ENCODE measurements around the gene BET1.

The BET1 gene

DNA sequence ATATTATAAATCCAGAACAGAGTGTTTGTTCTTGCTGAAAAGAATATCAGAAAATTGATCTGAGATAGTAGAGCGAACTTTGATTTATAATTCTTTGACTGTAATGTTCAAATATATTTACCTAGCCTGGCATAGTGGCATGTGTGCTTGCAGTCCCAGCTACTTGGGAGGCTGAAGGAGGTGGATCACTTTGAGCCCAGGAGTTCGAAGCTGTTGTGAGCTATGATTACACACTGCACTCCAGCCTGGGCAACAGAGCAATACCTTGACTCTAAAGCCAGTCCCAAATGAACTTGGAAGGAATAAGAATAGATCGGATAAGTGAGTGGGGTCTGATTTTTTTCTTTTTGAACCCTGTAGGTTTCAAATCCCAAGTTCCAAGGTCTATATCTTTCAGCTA lies 59.1 kb downstream of the BET1 start:
- Histone ChIP-seq H3K36me3 (ENCODE audit: insufficient read depth, low read length) (no peaks in the 10 kb centered on the region), H3K27me3 (ENCODE audit: insufficient read depth, low read length, poor library complexity) (no peaks in the 10 kb centered on the region), H3K9me3 (ENCODE audit: insufficient read depth, low read length, severe bottlenecking) (no peaks in the 10 kb centered on the region), H4K20me1 (ENCODE audit: insufficient read depth, low read length) (no peaks in the 10 kb centered on the region), H3K4me1 (ENCODE audit: insufficient read depth, low read length) (no peaks in the 10 kb centered on the region), H3K79me2 (ENCODE audit: insufficient read depth, low read length) (no peaks in the 10 kb centered on the region), H2AFZ (ENCODE audit: low read depth, low read length) (no peak overlapping the region), H3K4me3 (ENCODE audit: low read depth in 1 of 2, low read length in 2 of 2) (no peak overlapping the region), H3K4me2 (ENCODE audit: insufficient read depth, low read length) (no peak overlapping the region), H3K9ac (ENCODE audit: low read depth, low read length) (no peak overlapping the region), H3K27ac (ENCODE audit: low read length) (no peak overlapping the region)
- TF ChIP-seq EZH2 (IDR thresholded peaks at IDR 0.05; ENCODE audit: borderline replicate concordance, low read depth, low read length, severe bottlenecking): no peak
- TF ChIP-seq, protein P1, sequence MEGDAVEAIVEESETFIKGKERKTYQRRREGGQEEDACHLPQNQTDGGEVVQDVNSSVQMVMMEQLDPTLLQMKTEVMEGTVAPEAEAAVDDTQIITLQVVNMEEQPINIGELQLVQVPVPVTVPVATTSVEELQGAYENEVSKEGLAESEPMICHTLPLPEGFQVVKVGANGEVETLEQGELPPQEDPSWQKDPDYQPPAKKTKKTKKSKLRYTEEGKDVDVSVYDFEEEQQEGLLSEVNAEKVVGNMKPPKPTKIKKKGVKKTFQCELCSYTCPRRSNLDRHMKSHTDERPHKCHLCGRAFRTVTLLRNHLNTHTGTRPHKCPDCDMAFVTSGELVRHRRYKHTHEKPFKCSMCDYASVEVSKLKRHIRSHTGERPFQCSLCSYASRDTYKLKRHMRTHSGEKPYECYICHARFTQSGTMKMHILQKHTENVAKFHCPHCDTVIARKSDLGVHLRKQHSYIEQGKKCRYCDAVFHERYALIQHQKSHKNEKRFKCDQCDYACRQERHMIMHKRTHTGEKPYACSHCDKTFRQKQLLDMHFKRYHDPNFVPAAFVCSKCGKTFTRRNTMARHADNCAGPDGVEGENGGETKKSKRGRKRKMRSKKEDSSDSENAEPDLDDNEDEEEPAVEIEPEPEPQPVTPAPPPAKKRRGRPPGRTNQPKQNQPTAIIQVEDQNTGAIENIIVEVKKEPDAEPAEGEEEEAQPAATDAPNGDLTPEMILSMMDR (IDR thresholded peaks at IDR 0.05; ENCODE audit: borderline replicate concordance, extremely low read depth, low read length, poor library complexity, severe bottlenecking): no peak
- no peak for ATAC-seq (ENCODE audit: insufficient read depth, low read depth)
- no peak for DNase-seq

DNA sequence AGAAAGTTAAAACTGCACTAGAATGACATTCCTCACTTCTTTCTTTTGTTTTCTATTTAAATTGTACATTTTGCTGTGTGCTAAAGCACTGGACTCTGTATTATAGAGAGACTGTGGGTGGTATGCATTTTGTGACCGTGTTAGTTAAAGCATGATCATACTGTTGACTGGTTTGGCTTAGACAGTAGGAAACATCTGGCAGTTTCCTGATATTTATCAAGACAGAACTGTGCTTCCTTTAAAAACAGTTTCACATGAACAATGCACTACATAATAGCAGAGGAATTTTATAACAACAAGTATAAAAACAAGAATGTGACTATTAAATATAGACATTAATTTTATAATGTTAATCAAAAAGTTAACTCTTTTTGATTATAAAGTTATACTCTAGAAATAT lies 59.5 kb downstream of the BET1 start:
- Histone ChIP-seq H3K9me3 (ENCODE audit: insufficient read depth, low read length, severe bottlenecking) (no peaks in the 10 kb centered on the region), H3K36me3 (ENCODE audit: insufficient read depth, low read length) (no peaks in the 10 kb centered on the region), H3K4me2 (ENCODE audit: insufficient read depth, low read length) (no peak overlapping the region), H4K20me1 (ENCODE audit: insufficient read depth, low read length) (no peaks in the 10 kb centered on the region), H3K27ac (ENCODE audit: low read length) (no peak overlapping the region), H3K4me1 (ENCODE audit: insufficient read depth, low read length) (no peaks in the 10 kb centered on the region), H3K79me2 (ENCODE audit: insufficient read depth, low read length) (no peaks in the 10 kb centered on the region), H3K9ac (ENCODE audit: low read depth, low read length) (no peak overlapping the region), H3K27me3 (ENCODE audit: insufficient read depth, low read length, poor library complexity) (no peaks in the 10 kb centered on the region), H2AFZ (ENCODE audit: low read depth, low read length) (no peak overlapping the region), H3K4me3 (ENCODE audit: low read depth in 1 of 2, low read length in 2 of 2) (no peak overlapping the region)
- ATAC-seq (ENCODE audit: insufficient read depth, low read depth): no peak
- TF ChIP-seq EZH2 (IDR thresholded peaks at IDR 0.05; ENCODE audit: borderline replicate concordance, low read depth, low read length, severe bottlenecking): no peak
- TF ChIP-seq, protein P1 (IDR thresholded peaks at IDR 0.05; ENCODE audit: borderline replicate concordance, extremely low read depth, low read length, poor library complexity, severe bottlenecking): no peak
- DNase-seq: no peak

DNA sequence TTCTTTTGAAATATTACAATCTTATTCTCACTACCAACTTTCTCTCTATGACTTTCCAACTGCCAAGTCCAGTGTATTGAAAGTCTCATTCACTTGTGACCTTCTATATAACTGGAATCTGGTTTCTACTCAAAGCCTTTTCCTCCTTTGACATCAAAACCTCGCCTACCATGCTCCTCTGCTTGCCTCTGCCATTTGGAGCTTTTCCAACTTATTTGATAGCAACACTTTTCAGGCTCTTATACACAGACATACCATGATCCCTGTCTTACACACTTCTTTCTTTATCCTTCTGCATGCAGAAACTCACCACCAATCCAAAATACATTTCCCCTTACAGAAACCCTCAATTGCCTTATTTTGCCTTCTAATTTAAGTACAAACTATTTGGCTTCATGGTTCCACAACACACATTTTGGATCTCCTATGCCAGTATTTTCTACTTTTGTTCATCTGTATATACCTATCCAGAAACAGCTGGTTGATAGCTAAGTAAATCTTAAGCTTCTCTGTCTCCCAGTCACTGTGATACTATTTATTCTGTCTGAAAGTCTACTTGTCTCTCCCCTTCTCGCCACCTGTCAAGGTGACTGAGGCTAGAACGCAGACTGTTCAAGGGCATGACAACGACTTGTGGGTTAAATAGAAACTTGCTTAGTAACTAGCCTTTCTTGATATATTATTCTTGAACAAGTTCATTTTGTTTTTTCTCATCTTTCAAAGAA lies 60.2 kb downstream of the BET1 start:
- Histone ChIP-seq H3K4me2 (ENCODE audit: insufficient read depth, low read length) (no peak overlapping the region), H3K9me3 (ENCODE audit: insufficient read depth, low read length, severe bottlenecking) (no peaks in the 10 kb centered on the region), H3K4me1 (ENCODE audit: insufficient read depth, low read length) (no peaks in the 10 kb centered on the region), H3K79me2 (ENCODE audit: insufficient read depth, low read length) (no peaks in the 10 kb centered on the region), H3K36me3 (ENCODE audit: insufficient read depth, low read length) (no peaks in the 10 kb centered on the region), H3K9ac (ENCODE audit: low read depth, low read length) (no peak overlapping the region), H2AFZ (ENCODE audit: low read depth, low read length) (no peak overlapping the region), H3K27me3 (ENCODE audit: insufficient read depth, low read length, poor library complexity) (no peaks in the 10 kb centered on the region), H3K27ac (ENCODE audit: low read length) (no peak overlapping the region), H3K4me3 (ENCODE audit: low read depth in 1 of 2, low read length in 2 of 2) (no peak overlapping the region), H4K20me1 (ENCODE audit: insufficient read depth, low read length) (no peaks in the 10 kb centered on the region)
- TF ChIP-seq, protein P1 (IDR thresholded peaks at IDR 0.05; ENCODE audit: borderline replicate concordance, extremely low read depth, low read length, poor library complexity, severe bottlenecking): no peak
- no peak for TF ChIP-seq EZH2 (IDR thresholded peaks at IDR 0.05; ENCODE audit: borderline replicate concordance, low read depth, low read length, severe bottlenecking)
- no peak for ATAC-seq (ENCODE audit: insufficient read depth, low read depth)
- DNase-seq: no peak
